Thyroid gland (tissue), 4 donors: ENCODE measurements around the gene CISD1.

ENCODE experiments used
- POLR2A ChIP-seq, 2 donors: fragments of 450-650 bp; IDR thresholded peaks; one replicate each; pipeline ENCODE4 v1.6.1; 2017; ENCODE audit warnings: antibody characterized with exemption in 2 of 2, mild to moderate bottlenecking in 2 of 2, moderate library complexity in 1 of 2
- TF ChIP-seq, protein P1 (sequence below), 6 experiments: fragments of 200-600 bp in 3 of 6; fragments of 450-650 bp in 3 of 6; sonication (generic) in 3 of 6; IDR thresholded peaks; one replicate each; pipeline ENCODE4 v1.5.1; 2016 to 2019; ENCODE audit warnings: antibody characterized with exemption in 6 of 6, mild to moderate bottlenecking in 2 of 6, inconsistent platforms in 1 of 6, moderate library complexity in 1 of 6

GRCh38 chr10:58304099-58304633 lies 35.2 kb downstream of the CISD1 start:
- TF ChIP-seq, protein P1, sequence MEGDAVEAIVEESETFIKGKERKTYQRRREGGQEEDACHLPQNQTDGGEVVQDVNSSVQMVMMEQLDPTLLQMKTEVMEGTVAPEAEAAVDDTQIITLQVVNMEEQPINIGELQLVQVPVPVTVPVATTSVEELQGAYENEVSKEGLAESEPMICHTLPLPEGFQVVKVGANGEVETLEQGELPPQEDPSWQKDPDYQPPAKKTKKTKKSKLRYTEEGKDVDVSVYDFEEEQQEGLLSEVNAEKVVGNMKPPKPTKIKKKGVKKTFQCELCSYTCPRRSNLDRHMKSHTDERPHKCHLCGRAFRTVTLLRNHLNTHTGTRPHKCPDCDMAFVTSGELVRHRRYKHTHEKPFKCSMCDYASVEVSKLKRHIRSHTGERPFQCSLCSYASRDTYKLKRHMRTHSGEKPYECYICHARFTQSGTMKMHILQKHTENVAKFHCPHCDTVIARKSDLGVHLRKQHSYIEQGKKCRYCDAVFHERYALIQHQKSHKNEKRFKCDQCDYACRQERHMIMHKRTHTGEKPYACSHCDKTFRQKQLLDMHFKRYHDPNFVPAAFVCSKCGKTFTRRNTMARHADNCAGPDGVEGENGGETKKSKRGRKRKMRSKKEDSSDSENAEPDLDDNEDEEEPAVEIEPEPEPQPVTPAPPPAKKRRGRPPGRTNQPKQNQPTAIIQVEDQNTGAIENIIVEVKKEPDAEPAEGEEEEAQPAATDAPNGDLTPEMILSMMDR (IDR thresholded peaks at IDR 0.05), result no peak
- no peak for TF ChIP-seq POLR2A (IDR thresholded peaks at IDR 0.05)
